Vagina (tissue), 2 donors: ENCODE measurements around the gene CEP250.

Experiments
- POLR2A ChIP-seq, 2 donors: fragments of 450-650 bp; IDR thresholded peaks; one replicate each; pipeline ENCODE4 v1.6.1; 2017; ENCODE audit warnings: antibody characterized with exemption in 2 of 2, mild to moderate bottlenecking in 2 of 2, moderate library complexity in 2 of 2
- POLR2AphosphoS5 ChIP-seq, 2 donors: sonication (generic); formaldehyde crosslinking; IDR thresholded peaks; one replicate each; pipeline ENCODE4 v1.9.0; 2017; ENCODE audit warnings: antibody characterized with exemption in 2 of 2, mild to moderate bottlenecking in 2 of 2, low read depth in 1 of 2; ENCODE audit not compliant: insufficient read depth in 1 of 2
- TF ChIP-seq, protein P1 (sequence below), 3 experiments: fragments of 450-650 bp in 2 of 3; fragments of 200-600 bp in 1 of 3; sonication (generic) in 1 of 3; IDR thresholded peaks; one replicate each; pipeline ENCODE4 v1.5.1; 2017 to 2019; ENCODE audit warnings: antibody characterized with exemption in 3 of 3, mild to moderate bottlenecking in 2 of 3, moderate library complexity in 2 of 3

- TF ChIP-seq POLR2AphosphoS5 (IDR thresholded peaks at IDR 0.05; ENCODE audit: insufficient read depth in 1 of 2, low read depth in 1 of 2), result no peak
- TF ChIP-seq, protein P1, sequence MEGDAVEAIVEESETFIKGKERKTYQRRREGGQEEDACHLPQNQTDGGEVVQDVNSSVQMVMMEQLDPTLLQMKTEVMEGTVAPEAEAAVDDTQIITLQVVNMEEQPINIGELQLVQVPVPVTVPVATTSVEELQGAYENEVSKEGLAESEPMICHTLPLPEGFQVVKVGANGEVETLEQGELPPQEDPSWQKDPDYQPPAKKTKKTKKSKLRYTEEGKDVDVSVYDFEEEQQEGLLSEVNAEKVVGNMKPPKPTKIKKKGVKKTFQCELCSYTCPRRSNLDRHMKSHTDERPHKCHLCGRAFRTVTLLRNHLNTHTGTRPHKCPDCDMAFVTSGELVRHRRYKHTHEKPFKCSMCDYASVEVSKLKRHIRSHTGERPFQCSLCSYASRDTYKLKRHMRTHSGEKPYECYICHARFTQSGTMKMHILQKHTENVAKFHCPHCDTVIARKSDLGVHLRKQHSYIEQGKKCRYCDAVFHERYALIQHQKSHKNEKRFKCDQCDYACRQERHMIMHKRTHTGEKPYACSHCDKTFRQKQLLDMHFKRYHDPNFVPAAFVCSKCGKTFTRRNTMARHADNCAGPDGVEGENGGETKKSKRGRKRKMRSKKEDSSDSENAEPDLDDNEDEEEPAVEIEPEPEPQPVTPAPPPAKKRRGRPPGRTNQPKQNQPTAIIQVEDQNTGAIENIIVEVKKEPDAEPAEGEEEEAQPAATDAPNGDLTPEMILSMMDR (IDR thresholded peaks at IDR 0.05), result no peak
- no peak for TF ChIP-seq POLR2A (IDR thresholded peaks at IDR 0.05)
These were observed 44.8 kb upstream of the CEP250 start for GRCh38 chr20:35410613-35411012.
